Measurements from ENCODE around the gene RNASE1.
"Not testable (repeated sequence)": the region's sequence is repeated elsewhere in the genome, so short reads cannot be mapped to it uniquely, and the experiment has no call there.

The RNASE1 gene

GRCh38 chr14:20772650-20773049 lies 30.0 kb downstream of the RNASE1 start:
- DNase-seq (ENCODE audit: low spot score) = no peak

GRCh38 chr14:20769421-20769820 lies 33.2 kb downstream of the RNASE1 start:
- DNase-seq (ENCODE audit: low spot score) = no peak

GRCh38 chr14:20768593-20768892 lies 34.1 kb downstream of the RNASE1 start:
- no peak for DNase-seq (ENCODE audit: low spot score)

DNA sequence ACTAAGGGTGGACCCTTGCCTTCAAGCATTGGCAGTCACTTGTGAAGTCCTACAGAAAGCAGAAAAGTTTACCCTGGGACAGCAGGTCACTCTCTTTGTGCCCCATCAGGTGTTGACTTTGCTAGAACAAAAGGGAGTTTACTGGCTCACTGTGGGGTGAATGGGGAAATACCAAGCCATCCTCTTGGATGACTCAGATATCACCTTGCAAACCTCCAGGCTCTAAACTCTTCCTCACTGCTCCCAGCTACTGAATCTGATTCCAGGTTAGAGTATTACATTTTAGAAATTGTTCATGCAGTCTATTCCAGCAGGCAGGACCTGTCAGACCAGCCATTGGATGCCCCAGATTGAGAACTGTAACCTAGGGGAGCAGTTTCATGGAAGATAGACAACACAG lies 41.7 kb downstream of the RNASE1 start:
- DNase-seq (ENCODE audit: low spot score) = no peak

DNA sequence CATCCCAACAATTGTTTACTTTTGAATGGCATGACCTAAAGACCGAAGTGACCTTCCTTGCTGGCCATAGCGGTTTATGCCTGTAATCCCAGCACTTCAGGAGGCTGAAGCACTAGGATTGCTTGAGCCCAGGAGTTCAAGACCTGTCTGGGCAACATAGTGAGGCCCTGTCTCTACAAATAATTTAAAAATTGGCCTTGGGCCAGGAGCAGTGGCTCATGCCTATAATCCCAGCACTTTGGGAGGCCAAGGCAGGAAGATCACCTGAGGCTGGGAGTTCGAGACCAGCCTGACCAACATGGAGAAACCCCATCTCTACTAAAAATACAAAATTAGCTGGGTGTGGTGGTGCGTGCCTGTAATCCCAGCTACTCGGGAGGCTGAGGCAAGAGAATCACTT lies 43.2 kb downstream of the RNASE1 start:
- DNase-seq (ENCODE audit: low spot score) = not testable (repeated sequence)

- DNase-seq (ENCODE audit: low spot score) = no peak
These were observed 44.7 kb downstream of the RNASE1 start for GRCh38 chr14:20757965-20758364.

- DNase-seq (ENCODE audit: low spot score) = no peak
These were observed 47.6 kb downstream of the RNASE1 start for GRCh38 chr14:20755037-20755436.

GRCh38 chr14:20754308-20754707 lies 48.3 kb downstream of the RNASE1 start:
- DNase-seq (ENCODE audit: low spot score) = no peak

GRCh38 chr14:20751963-20752562 lies 50.6 kb downstream of the RNASE1 start:
- no peak for DNase-seq (ENCODE audit: low spot score)
